ENCODE measurements around the gene DCAF12. TPM values are rescaled to one million over a fixed set of nuclear protein-coding genes. Genes with fewer than 3 reads are reported as not detected.

DCAF12 gene
- total RNA-seq, result 10.5 and 12.3 TPM in 2 replicates

DNA sequence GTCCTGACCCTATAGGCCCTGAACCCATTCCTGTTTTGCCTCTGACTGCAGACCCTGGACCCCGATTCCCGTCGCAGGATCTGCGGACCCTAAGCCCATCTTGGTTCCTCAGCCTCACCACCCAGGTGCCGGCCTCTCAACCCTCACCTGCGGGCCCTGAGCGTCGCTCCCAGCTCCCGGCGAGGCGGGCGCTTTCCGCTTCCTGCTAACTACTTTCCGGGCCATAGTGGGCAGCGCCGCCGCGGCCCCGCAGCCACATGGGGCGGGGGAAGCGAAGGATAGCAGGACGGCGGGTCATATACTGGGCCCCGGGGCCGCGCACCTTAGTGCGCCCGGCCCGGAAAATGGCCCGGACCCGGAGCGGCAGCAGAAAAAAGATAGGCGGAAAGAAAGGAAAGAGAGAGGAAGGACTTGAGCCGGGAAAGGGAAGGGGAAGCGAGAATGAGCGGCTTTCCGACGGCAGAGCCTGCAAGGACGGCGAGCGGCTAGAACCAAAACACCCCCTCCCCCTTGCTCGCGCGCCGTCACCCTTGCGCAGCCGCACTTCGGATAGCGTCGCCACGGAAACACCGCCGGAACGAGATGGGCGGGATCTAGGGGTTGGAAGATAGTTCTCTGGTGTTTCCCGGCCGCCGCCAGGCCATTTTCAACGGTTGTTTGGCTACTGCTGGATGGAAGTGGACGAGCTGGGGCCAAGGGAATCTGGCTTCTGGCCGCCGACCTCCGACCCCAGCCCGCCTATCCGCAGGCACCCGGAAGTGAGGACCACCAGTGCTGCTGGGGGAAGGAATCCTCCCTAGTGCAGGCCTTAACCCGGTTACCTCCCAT is at the start of gene DCAF12:
Gene DCAF12, minus strand, starts transcription at position 492 of the 828 bp plus-strand sequence. Its CDS starts 267 bp downstream, at position 225.

DNA sequence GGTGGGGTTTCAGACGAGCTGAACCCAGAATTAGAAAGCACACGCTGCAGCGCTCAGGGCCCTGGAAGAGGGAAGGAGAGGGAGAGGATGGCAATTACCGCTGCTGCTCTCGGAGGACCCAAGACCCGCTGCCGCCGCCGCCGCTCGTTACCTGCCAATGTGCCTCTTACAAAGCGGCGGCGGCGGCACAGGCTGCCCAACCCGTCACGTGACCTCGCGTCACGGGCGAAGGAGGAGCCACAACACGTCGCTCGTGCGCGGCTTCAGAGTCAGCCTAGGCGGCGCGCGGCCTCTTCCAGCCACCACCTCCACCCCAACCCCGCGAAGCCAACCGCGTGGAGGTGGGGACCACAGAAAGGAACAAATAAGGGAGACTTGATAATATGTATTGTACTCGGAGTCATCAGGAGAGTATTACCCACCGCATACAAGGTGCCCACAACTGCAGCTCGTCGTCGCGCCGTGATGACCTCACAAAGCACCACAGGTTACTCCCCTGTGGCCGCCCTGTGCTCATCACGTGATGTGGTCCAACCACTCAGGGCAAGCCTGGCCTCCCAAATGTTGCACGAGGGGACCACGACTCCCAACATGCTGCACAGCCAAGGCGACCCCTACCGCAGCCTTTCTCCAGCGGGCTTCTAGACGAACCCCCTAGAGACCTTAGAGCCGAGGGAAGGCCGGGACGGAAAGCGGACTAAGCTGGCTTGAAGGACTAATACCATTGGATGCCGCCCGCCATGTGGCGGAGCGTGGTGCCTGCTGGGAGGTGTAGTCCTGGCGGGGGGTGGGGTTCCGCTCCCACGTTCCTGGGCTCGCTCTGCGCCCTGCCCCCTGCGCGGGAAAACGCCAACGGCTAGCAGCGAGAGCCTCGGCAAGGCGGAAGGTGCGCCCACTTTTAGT is 77.5 kb downstream of the DCAF12 start, which contains the start of gene UBAP2:
Gene UBAP2, minus strand, starts transcription at position 161 of the 903 bp plus-strand sequence. CDS start 31,739 bp downstream, outside the sequence.

Other genes starting within 250 kb of the DCAF12 start
- gene UBAP2, start 77.8 kb downstream of the DCAF12 start, total RNA-seq, result 16.9 and 19.6 TPM in 2 replicates
- 28.6 and 33.0 TPM in 2 replicates for gene UBAP1, start 52.3 kb upstream of the DCAF12 start, total RNA-seq
- gene KIF24, start 202.6 kb upstream of the DCAF12 start, total RNA-seq, result 1.4 and 5.2 TPM in 2 replicates
- gene NUDT2, start 202.9 kb upstream of the DCAF12 start, total RNA-seq, result 38.8 and 57.7 TPM in 2 replicates